Suprapubic skin (tissue), 4 donors: Measurements from ENCODE around the gene IQGAP3. TPM values are rescaled to one million over a fixed set of nuclear protein-coding genes. Genes with fewer than 3 reads are reported as not detected.

Experiments
- DNase-seq, 2 donors: peaks; one replicate each; pipeline ENCODE4 v3.0.0-alpha.2; 2019; ENCODE audit warnings: low spot score in 2 of 2
- H3K27ac ChIP-seq: fragments of 200-600 bp; sonication (generic); one replicate; pipeline ENCODE4 v1.5.1; 2019
- H3K27me3 ChIP-seq: fragments of 200-600 bp; sonication (generic); one replicate; pipeline ENCODE4 v1.5.1; 2019
- H3K36me3 ChIP-seq: fragments of 200-600 bp; sonication (generic); one replicate; pipeline ENCODE4 v1.5.1; 2019
- H3K4me1 ChIP-seq: fragments of 200-600 bp; sonication (generic); one replicate; pipeline ENCODE4 v1.5.1; 2019
- H3K4me3 ChIP-seq: fragments of 200-600 bp; sonication (generic); one replicate; pipeline ENCODE4 v1.5.1; 2019; ENCODE audit warnings: mild to moderate bottlenecking
- H3K9me3 ChIP-seq: fragments of 200-600 bp; sonication (generic); one replicate; pipeline ENCODE4 v1.5.1; 2019
- CTCF ChIP-seq, 2 donors: fragments of 200-600 bp in 1 of 2; fragments of 450-650 bp in 1 of 2; sonication (generic) in 1 of 2; IDR thresholded peaks; one replicate each; pipeline ENCODE4 v1.5.1; 2016 to 2019; ENCODE audit warnings: antibody characterized with exemption in 2 of 2, mild to moderate bottlenecking in 1 of 2, moderate library complexity in 1 of 2
- EP300 ChIP-seq: sonication (generic); formaldehyde crosslinking; IDR thresholded peaks from one replicate; pipeline ENCODE4 v1.6.1; 2017; ENCODE audit warnings: antibody characterized with exemption
- POLR2A ChIP-seq, 2 donors: fragments of 450-650 bp; IDR thresholded peaks; one replicate each; pipeline ENCODE4 v1.6.1; 2017; ENCODE audit warnings: antibody characterized with exemption in 2 of 2, mild to moderate bottlenecking in 2 of 2, moderate library complexity in 2 of 2
- POLR2AphosphoS5 ChIP-seq, 3 donors: sonication (generic); formaldehyde crosslinking; IDR thresholded peaks; one replicate each; pipeline ENCODE4 v1.6.1; 2017; ENCODE audit warnings: antibody characterized with exemption in 3 of 3
- whole genome bisulfite sequencing: methylation state at CpG from one replicate; pipeline ENCODE4 v1.1.5; 2018; 5-methylcytosine and 5-hydroxymethylcytosine counted together
- total RNA-seq, 4 donors: library from RNA; depleted of rRNA; stranded (reverse); fragments of >200 nt; gene quantifications; one replicate each; pipeline ENCODE4 v1.1.0, GENCODE V29; 2016

The IQGAP3 gene
- total RNA-seq, 4 donors from 2014 or later = 2.2 to 5.7 (median 4.5) TPM

GRCh38 chr1:156498432-156499193, 73.8 kb downstream of the IQGAP3 start:
- peak overlapping the region; percentile 100 for H3K27ac ChIP-seq
- H3K36me3 ChIP-seq = peaks cover 3% of the 10 kb centered on the region
- TF ChIP-seq POLR2AphosphoS5 (IDR thresholded peaks at IDR 0.05) = no peak
- TF ChIP-seq CTCF (IDR thresholded peaks at IDR 0.05) = no peak
- TF ChIP-seq POLR2A (IDR thresholded peaks at IDR 0.05) = no peak
- no peak for TF ChIP-seq EP300
- H3K4me3 ChIP-seq = peak overlapping the region; percentile 98
- H3K9me3 ChIP-seq = no peaks in the 10 kb centered on the region
- no peaks in the 10 kb centered on the region for H3K27me3 ChIP-seq
- peaks cover 85% of the 10 kb centered on the region for H3K4me1 ChIP-seq
- DNase-seq = peak in 1 of 2 donors; percentile 76
- WGBS = 15% methylated on average over 11 of the region's 12 CpGs

GRCh38 chr1:156497743-156498431, 74.5 kb downstream of the IQGAP3 start:
- Histone ChIP-seq H3K36me3 (peaks cover 3% of the 10 kb centered on the region), H3K4me1 (peaks cover 85% of the 10 kb centered on the region), H3K4me3 (peak overlapping the region; percentile 98), H3K27me3 (no peaks in the 10 kb centered on the region), H3K9me3 (no peaks in the 10 kb centered on the region), H3K27ac (no peak overlapping the region)
- no peak for DNase-seq
- TF ChIP-seq POLR2AphosphoS5 (IDR thresholded peaks at IDR 0.05) (no peak), POLR2A (IDR thresholded peaks at IDR 0.05) (no peak), CTCF (IDR thresholded peaks at IDR 0.05) (no peak), EP300 (no peak)
- 49% methylated on average over 5 of the region's 5 CpGs for WGBS

- Histone ChIP-seq H3K9me3 (no peaks in the 10 kb centered on the region), H3K36me3 (peaks cover 3% of the 10 kb centered on the region), H3K27me3 (no peaks in the 10 kb centered on the region), H3K4me3 (peak overlapping the region; percentile 98), H3K27ac (no peak overlapping the region), H3K4me1 (peaks cover 85% of the 10 kb centered on the region)
- no peak for DNase-seq
- WGBS = 66% methylated on average over 10 of the region's 11 CpGs
- TF ChIP-seq POLR2A (IDR thresholded peaks at IDR 0.05) (no peak), CTCF (IDR thresholded peaks at IDR 0.05) (no peak), EP300 (no peak), POLR2AphosphoS5 (IDR thresholded peaks at IDR 0.05) (no peak)
These were observed 75.2 kb downstream of the IQGAP3 start for GRCh38 chr1:156497078-156497742.

GRCh38 chr1:156496211-156496761, 76.1 kb downstream of the IQGAP3 start:
- Histone ChIP-seq H3K4me1 (peaks cover 85% of the 10 kb centered on the region), H3K9me3 (no peaks in the 10 kb centered on the region), H3K27ac (no peak overlapping the region), H3K36me3 (peaks cover 3% of the 10 kb centered on the region), H3K4me3 (peak overlapping the region; percentile 98), H3K27me3 (no peaks in the 10 kb centered on the region)
- WGBS = 55% methylated on average over 10 of the region's 10 CpGs
- no peak for DNase-seq
- TF ChIP-seq EP300 = no peak
- TF ChIP-seq CTCF (IDR thresholded peaks at IDR 0.05) = no peak
- no peak for TF ChIP-seq POLR2AphosphoS5 (IDR thresholded peaks at IDR 0.05)
- TF ChIP-seq POLR2A (IDR thresholded peaks at IDR 0.05) = no peak
